Mucosa of rectum (tissue), 2 donors: ENCODE measurements around the gene ZNF419.
"Not testable (repeated sequence)": the region's sequence is repeated elsewhere in the genome, so short reads cannot be mapped to it uniquely, and the experiment has no call there.

Source experiments
- H3K27ac ChIP-seq, 2 donors: one replicate each; pipeline ENCODE4 v1.7.0; 2013; ENCODE audit warnings: inconsistent platforms in 2 of 2, low read depth in 2 of 2, low read length in 2 of 2
- H3K27me3 ChIP-seq, 2 donors: one replicate each; pipeline ENCODE4 v1.7.0; 2013; ENCODE audit warnings: low read length in 2 of 2; ENCODE audit not compliant: control insufficient read depth in 2 of 2, insufficient read depth in 2 of 2
- H3K36me3 ChIP-seq, 2 donors: one replicate each; pipeline ENCODE4 v1.7.0; 2013; ENCODE audit warnings: low read length in 2 of 2; ENCODE audit not compliant: control insufficient read depth in 2 of 2, insufficient read depth in 2 of 2
- H3K4me1 ChIP-seq, 2 donors: one replicate each; pipeline ENCODE4 v1.7.0; 2013; ENCODE audit warnings: low read length in 2 of 2, mild to moderate bottlenecking in 1 of 2; ENCODE audit not compliant: control insufficient read depth in 2 of 2, insufficient read depth in 2 of 2
- H3K4me3 ChIP-seq, 2 donors: one replicate each; pipeline ENCODE4 v1.7.0; 2013; ENCODE audit warnings: low read length in 2 of 2
- H3K9ac ChIP-seq, 2 donors: one replicate each; pipeline ENCODE4 v1.7.0; 2013; ENCODE audit warnings: low read length in 2 of 2, low read depth in 1 of 2, mild to moderate bottlenecking in 1 of 2
- H3K9me3 ChIP-seq, 2 donors: one replicate each; pipeline ENCODE4 v1.7.0; 2013; ENCODE audit warnings: low read length in 2 of 2; ENCODE audit not compliant: control insufficient read depth in 2 of 2
- donor health status: healthy.
- donor health status: Normal muscosa, but diverticular disease.

Gene ZNF419

GRCh38 chr19:57477191-57478008 is 10.2 kb upstream of the ZNF419 start, which contains the start of gene ZNF772:
Gene ZNF772 (minus strand): TSS chr19:57477566. CDS start chr19:57477309, 257 bp downstream.
- peaks cover 47 to 48% of the 10 kb centered on the region in 2 donors for H3K9me3 ChIP-seq
- H3K9ac ChIP-seq: peak within 1 kb of the TSS; percentile 44 to 76

GRCh38 chr19:57488299-57488644 is 722 bp downstream of the ZNF419 start:
- not testable (repeated sequence) for H3K27me3 ChIP-seq, H3K9ac ChIP-seq, H3K4me1 ChIP-seq, H3K27ac ChIP-seq
- H3K36me3 ChIP-seq: peaks cover 13 to 20% of the 10 kb centered on the region in 2 donors
- H3K9me3 ChIP-seq: peaks cover 9 to 19% of the 10 kb centered on the region in 2 donors
- peak overlapping the region in 1 of 2 donors; percentile 52 for H3K4me3 ChIP-seq

More at GRCh38 chr19:57477191-57478008, 10.2 kb upstream of the ZNF419 start, which contains the start of gene ZNF772:
- peak within 1 kb of the TSS; percentile 90 to 97 for H3K4me3 ChIP-seq
- peak within 1 kb of the TSS; percentile 58 to 71 for H3K27ac ChIP-seq
- H3K4me1 ChIP-seq: peaks cover 0 to 5% of the 10 kb centered on the region in 2 donors
- H3K36me3 ChIP-seq: peaks cover 12 to 33% of the 10 kb centered on the region in 2 donors
- no peaks in the 10 kb centered on the region for H3K27me3 ChIP-seq

GRCh38 chr19:57499332-57499679 is 11.8 kb downstream of the ZNF419 start:
- peaks cover 10 to 13% of the 10 kb centered on the region in 2 donors for H3K9me3 ChIP-seq
- H3K4me3 ChIP-seq: peak overlapping the region in 1 of 2 donors; percentile 70
- H3K27me3 ChIP-seq, H3K4me1 ChIP-seq, H3K27ac ChIP-seq, H3K9ac ChIP-seq: not testable (repeated sequence)
- peaks cover under 1 to 10% of the 10 kb centered on the region in 2 donors for H3K36me3 ChIP-seq

- Histone ChIP-seq H3K9ac (peak within 1 kb of the TSS; percentile 41 to 78), H3K27ac (peak within 1 kb of the TSS; percentile 65 to 77), H3K4me3 (peak within 1 kb of the TSS; percentile 57 to 70), H3K9me3 (peaks cover 10 to 12% of the 10 kb centered on the region in 2 donors), H3K36me3 (peaks cover 0 to 13% of the 10 kb centered on the region in 2 donors)
- not testable (repeated sequence) for H3K4me1 ChIP-seq, H3K27me3 ChIP-seq
Observed at GRCh38 chr19:57499680-57500395, 12.3 kb downstream of the ZNF419 start, which contains the start of gene ZNF773. Gene ZNF773 (plus strand): TSS chr19:57499938. CDS start chr19:57500081, 143 bp downstream.

GRCh38 chr19:57500400-57500799 is 12.8 kb downstream of the ZNF419 start:
- H3K9ac ChIP-seq, H3K27me3 ChIP-seq, H3K27ac ChIP-seq, H3K4me1 ChIP-seq: not testable (repeated sequence)
- H3K36me3 ChIP-seq: peaks cover 3 to 16% of the 10 kb centered on the region in 2 donors
- peaks cover 12% of the 10 kb centered on the region in 2 donors for H3K9me3 ChIP-seq
- H3K4me3 ChIP-seq: peak overlapping the region in 1 of 2 donors; percentile 48

GRCh38 chr19:57506163-57506562 is 18.6 kb downstream of the ZNF419 start:
- no peaks in the 10 kb centered on the region for H3K4me1 ChIP-seq
- peaks cover 25 to 36% of the 10 kb centered on the region in 2 donors for H3K36me3 ChIP-seq
- peaks cover 13 to 17% of the 10 kb centered on the region in 2 donors for H3K9me3 ChIP-seq
- no peak overlapping the region for H3K4me3 ChIP-seq
- no peaks in the 10 kb centered on the region for H3K27me3 ChIP-seq
- no peak overlapping the region for H3K27ac ChIP-seq
- no peak overlapping the region for H3K9ac ChIP-seq

- no peak overlapping the region for H3K27ac ChIP-seq
- H3K4me3 ChIP-seq: no peak overlapping the region
- peaks cover 16 to 25% of the 10 kb centered on the region in 2 donors for H3K9me3 ChIP-seq
- no peaks in the 10 kb centered on the region for H3K4me1 ChIP-seq
- H3K27me3 ChIP-seq: no peaks in the 10 kb centered on the region
- H3K36me3 ChIP-seq: peaks cover 11 to 14% of the 10 kb centered on the region in 2 donors
- no peak overlapping the region for H3K9ac ChIP-seq
Observed at GRCh38 chr19:57511484-57511883, 23.9 kb downstream of the ZNF419 start.

- Histone ChIP-seq H3K27ac (no peak overlapping the region), H3K9ac (no peak overlapping the region), H3K27me3 (no peaks in the 10 kb centered on the region), H3K4me1 (no peaks in the 10 kb centered on the region), H3K9me3 (peaks cover 12 to 16% of the 10 kb centered on the region in 2 donors), H3K36me3 (peaks cover 0 to under 1% of the 10 kb centered on the region in 2 donors), H3K4me3 (no peak overlapping the region)
Observed at GRCh38 chr19:57512845-57513244, 25.3 kb downstream of the ZNF419 start.

GRCh38 chr19:57515255-57515654 is 27.7 kb downstream of the ZNF419 start:
- no peaks in the 10 kb centered on the region for H3K4me1 ChIP-seq
- H3K36me3 ChIP-seq: no peaks in the 10 kb centered on the region
- peaks cover 10 to 17% of the 10 kb centered on the region in 2 donors for H3K9me3 ChIP-seq
- H3K27me3 ChIP-seq: no peaks in the 10 kb centered on the region
- H3K27ac ChIP-seq: no peak overlapping the region
- H3K9ac ChIP-seq: no peak overlapping the region
- no peak overlapping the region for H3K4me3 ChIP-seq

GRCh38 chr19:57518021-57518420 is 30.5 kb downstream of the ZNF419 start:
- not testable (repeated sequence) for H3K36me3 ChIP-seq, H3K9me3 ChIP-seq, H3K27me3 ChIP-seq, H3K4me1 ChIP-seq, H3K9ac ChIP-seq, H3K4me3 ChIP-seq, H3K27ac ChIP-seq
